ENCODE results near the gene EFCAB6. TPM values are rescaled to one million over a fixed set of nuclear protein-coding genes. Genes with fewer than 3 reads are reported as not detected.

The EFCAB6 gene
- total RNA-seq, 1 experiment from 2014 or later: not detected

DNA sequence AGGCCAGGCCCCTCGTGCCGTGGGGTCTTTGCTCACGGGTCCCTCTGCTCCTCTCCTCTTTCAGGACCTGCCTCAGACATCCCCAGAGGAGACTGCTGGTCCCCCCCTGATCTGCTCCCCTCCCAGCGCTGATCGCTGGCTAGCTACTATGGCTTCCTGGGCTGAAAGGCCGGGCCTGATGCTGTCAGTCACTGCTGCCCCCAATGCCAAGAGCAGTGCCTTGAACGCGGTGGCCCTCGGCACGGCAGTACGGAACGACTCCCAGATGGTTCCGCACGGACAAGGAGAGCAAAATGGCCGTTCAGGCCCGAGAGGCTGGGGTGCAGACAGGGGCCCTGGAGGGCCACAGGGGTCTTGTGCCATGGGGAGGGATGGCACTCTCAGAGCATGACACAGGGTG is 28.7 kb upstream of the EFCAB6 start:
- no peaks in the 10 kb centered on the region for H3K9me3 ChIP-seq
- peaks cover 11% of the 10 kb centered on the region for H3K27me3 Mint-ChIP-seq (ENCODE audit: insufficient read depth, unreplicated experiment)
- CTCF ChIA-PET: no interaction called here
- H3K27ac Mint-ChIP-seq (ENCODE audit: unreplicated experiment): no peak overlapping the region
- DNase-seq: no peak
- intact Hi-C loops (cut with micrococcal nuclease; ENCODE audit: unreplicated experiment): no loop called here
- no peaks in the 10 kb centered on the region for H3K27me3 ChIP-seq (replicated peaks; ENCODE audit: control insufficient read depth, insufficient read depth, low read length)
- H3K36me3 ChIP-seq (ENCODE audit: control insufficient read depth, insufficient read depth, low read length): no peaks in the 10 kb centered on the region
- no TSS peak for BruUV-seq (replicated peaks)
- TF ChIP-seq, protein P1, sequence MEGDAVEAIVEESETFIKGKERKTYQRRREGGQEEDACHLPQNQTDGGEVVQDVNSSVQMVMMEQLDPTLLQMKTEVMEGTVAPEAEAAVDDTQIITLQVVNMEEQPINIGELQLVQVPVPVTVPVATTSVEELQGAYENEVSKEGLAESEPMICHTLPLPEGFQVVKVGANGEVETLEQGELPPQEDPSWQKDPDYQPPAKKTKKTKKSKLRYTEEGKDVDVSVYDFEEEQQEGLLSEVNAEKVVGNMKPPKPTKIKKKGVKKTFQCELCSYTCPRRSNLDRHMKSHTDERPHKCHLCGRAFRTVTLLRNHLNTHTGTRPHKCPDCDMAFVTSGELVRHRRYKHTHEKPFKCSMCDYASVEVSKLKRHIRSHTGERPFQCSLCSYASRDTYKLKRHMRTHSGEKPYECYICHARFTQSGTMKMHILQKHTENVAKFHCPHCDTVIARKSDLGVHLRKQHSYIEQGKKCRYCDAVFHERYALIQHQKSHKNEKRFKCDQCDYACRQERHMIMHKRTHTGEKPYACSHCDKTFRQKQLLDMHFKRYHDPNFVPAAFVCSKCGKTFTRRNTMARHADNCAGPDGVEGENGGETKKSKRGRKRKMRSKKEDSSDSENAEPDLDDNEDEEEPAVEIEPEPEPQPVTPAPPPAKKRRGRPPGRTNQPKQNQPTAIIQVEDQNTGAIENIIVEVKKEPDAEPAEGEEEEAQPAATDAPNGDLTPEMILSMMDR (IDR thresholded peaks at IDR 0.05; ENCODE audit: insufficient read depth in 1 of 2, low read depth in 1 of 2, low read length in 1 of 2, severe bottlenecking in 1 of 2, unreplicated experiment in 1 of 2): no peak
- H3K9me3 Mint-ChIP-seq (ENCODE audit: unreplicated experiment): no peaks in the 10 kb centered on the region
- H3K36me3 Mint-ChIP-seq (ENCODE audit: insufficient read depth, unreplicated experiment): no peaks in the 10 kb centered on the region
- no peaks in the 10 kb centered on the region for H3K4me1 Mint-ChIP-seq (ENCODE audit: low read depth, unreplicated experiment)
- POLR2A ChIA-PET: no interaction called here
- H3K4me3 Mint-ChIP-seq (ENCODE audit: unreplicated experiment): no peak overlapping the region
- no peaks in the 10 kb centered on the region for H3K4me1 ChIP-seq
- no peak overlapping the region for H3K4me3 ChIP-seq (ENCODE audit: low read depth, low read length)

DNA sequence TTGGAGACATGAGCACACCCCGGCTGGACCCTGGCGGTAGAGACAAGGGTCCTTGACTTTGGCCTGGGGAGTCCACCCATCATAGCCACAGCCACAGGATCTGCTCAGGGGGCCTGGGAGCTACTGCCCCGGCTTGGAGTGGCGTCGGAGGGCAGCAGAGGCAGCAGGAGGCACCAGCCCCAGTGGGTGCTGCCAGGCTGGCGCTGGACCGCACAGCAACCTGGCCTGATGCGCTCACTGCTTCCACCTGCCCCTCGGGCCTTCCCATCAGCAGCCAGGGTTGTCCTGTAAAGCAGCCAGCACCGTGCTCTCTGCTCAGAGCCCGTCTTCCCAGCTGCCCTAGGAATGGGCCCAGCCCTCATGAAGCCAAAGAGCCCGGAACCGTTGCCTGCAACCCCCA is 28.3 kb upstream of the EFCAB6 start:
- no peaks in the 10 kb centered on the region for H3K27me3 ChIP-seq (replicated peaks; ENCODE audit: control insufficient read depth, insufficient read depth, low read length)
- TF ChIP-seq, protein P1 (IDR thresholded peaks at IDR 0.05; ENCODE audit: insufficient read depth in 1 of 2, low read depth in 1 of 2, low read length in 1 of 2, severe bottlenecking in 1 of 2, unreplicated experiment in 1 of 2): no peak
- Mint-ChIP-seq H3K4me3 (ENCODE audit: unreplicated experiment) (no peak overlapping the region), H3K27me3 (ENCODE audit: insufficient read depth, unreplicated experiment) (peaks cover 11% of the 10 kb centered on the region), H3K4me1 (ENCODE audit: low read depth, unreplicated experiment) (no peaks in the 10 kb centered on the region), H3K9me3 (ENCODE audit: unreplicated experiment) (no peaks in the 10 kb centered on the region), H3K36me3 (ENCODE audit: insufficient read depth, unreplicated experiment) (no peaks in the 10 kb centered on the region), H3K27ac (ENCODE audit: unreplicated experiment) (no peak overlapping the region)
- no peaks in the 10 kb centered on the region for H3K36me3 ChIP-seq (ENCODE audit: control insufficient read depth, insufficient read depth, low read length)
- H3K4me1 ChIP-seq: no peaks in the 10 kb centered on the region
- ChIA-PET CTCF (interaction anchor here (0.5 kb wide), 1 partner anchor 36 kb away, joined by 3 read pairs; no protein-coding TSS in a partner anchor), POLR2A (no interaction called here)
- intact Hi-C loops (cut with micrococcal nuclease; ENCODE audit: unreplicated experiment): no loop called here
- H3K9me3 ChIP-seq: no peaks in the 10 kb centered on the region
- BruUV-seq (replicated peaks): no TSS peak
- no peak overlapping the region for H3K4me3 ChIP-seq (ENCODE audit: low read depth, low read length)
- no peak for DNase-seq

DNA sequence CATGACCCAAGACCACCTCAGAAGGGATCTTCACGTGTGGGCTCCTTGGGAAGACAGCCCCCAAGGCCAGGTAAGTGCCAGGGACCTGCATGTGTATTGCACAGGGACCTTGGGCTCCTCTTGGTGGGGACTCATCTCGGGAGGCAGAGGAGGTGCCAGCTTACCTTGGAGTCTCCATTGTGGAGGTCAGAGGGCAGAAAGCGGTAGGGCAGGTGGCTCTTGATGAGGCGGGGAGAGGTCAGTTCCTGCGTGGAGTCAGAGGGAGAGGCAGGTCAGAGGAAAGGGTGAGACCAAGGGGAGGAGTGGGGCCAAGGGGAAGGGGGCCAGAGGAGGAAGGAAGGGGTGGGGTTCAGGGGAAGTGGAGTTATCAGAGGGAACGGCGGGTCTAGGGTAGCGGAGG is 27.7 kb upstream of the EFCAB6 start:
- no TSS peak for BruUV-seq (replicated peaks)
- intact Hi-C loops (cut with micrococcal nuclease; ENCODE audit: unreplicated experiment): no loop called here

More for the DNA sequence above, 27.7 kb upstream of the EFCAB6 start:
- H3K4me1 Mint-ChIP-seq (ENCODE audit: low read depth, unreplicated experiment): no peaks in the 10 kb centered on the region
- POLR2A ChIA-PET: no interaction called here
- no peaks in the 10 kb centered on the region for H3K9me3 Mint-ChIP-seq (ENCODE audit: unreplicated experiment)
- no peak overlapping the region for H3K27ac Mint-ChIP-seq (ENCODE audit: unreplicated experiment)
- Histone ChIP-seq H3K4me1 (no peaks in the 10 kb centered on the region), H3K9me3 (no peaks in the 10 kb centered on the region), H3K27me3 (replicated peaks; ENCODE audit: control insufficient read depth, insufficient read depth, low read length) (no peaks in the 10 kb centered on the region), H3K36me3 (ENCODE audit: control insufficient read depth, insufficient read depth, low read length) (no peaks in the 10 kb centered on the region), H3K4me3 (ENCODE audit: low read depth, low read length) (no peak overlapping the region)
- H3K36me3 Mint-ChIP-seq (ENCODE audit: insufficient read depth, unreplicated experiment): no peaks in the 10 kb centered on the region
- peaks cover 12% of the 10 kb centered on the region for H3K27me3 Mint-ChIP-seq (ENCODE audit: insufficient read depth, unreplicated experiment)
- no peak overlapping the region for H3K4me3 Mint-ChIP-seq (ENCODE audit: unreplicated experiment)
- no peak for DNase-seq
- TF ChIP-seq, protein P1 (IDR thresholded peaks at IDR 0.05; ENCODE audit: insufficient read depth in 1 of 2, low read depth in 1 of 2, low read length in 1 of 2, severe bottlenecking in 1 of 2, unreplicated experiment in 1 of 2): no peak
- CTCF ChIA-PET: interaction anchor here (0.5 kb wide), 1 partner anchor 35 kb away, joined by 3 read pairs; no protein-coding TSS in a partner anchor

All from Caco-2 (cell line).